Glomerular visceral epithelial cell (primary cell): Measurements from ENCODE around the gene IL11RA.

Experiments used
- DNase-seq: peaks from one replicate; pipeline ENCODE4 v3.0.0-alpha.2; 2016; ENCODE audit errors: extremely low spot score

The IL11RA gene

GRCh38 chr9:34654323-34655051 lies 2.5 kb downstream of the IL11RA start:
- no peak for DNase-seq

- DNase-seq, result no peak
Observed at GRCh38 chr9:34655394-34655793, 3.4 kb downstream of the IL11RA start.

- DNase-seq, result no peak
Observed at GRCh38 chr9:34656992-34657391, 5.0 kb downstream of the IL11RA start.

- no peak for DNase-seq
Observed at GRCh38 chr9:34658461-34658860, 6.5 kb downstream of the IL11RA start.

- peak; percentile 69 for DNase-seq
Observed at GRCh38 chr9:34659592-34660253, 7.7 kb downstream of the IL11RA start.

GRCh38 chr9:34662526-34663302 lies 10.7 kb downstream of the IL11RA start, which contains the start of gene CCL27:
CCL27 (minus strand) TSS chr9:34662657; CDS start chr9:34662633, 24 bp downstream.
- no peak for DNase-seq

- no peak for DNase-seq
Observed at GRCh38 chr9:34663303-34663605, 11.3 kb downstream of the IL11RA start.

GRCh38 chr9:34664281-34665066 lies 12.5 kb downstream of the IL11RA start:
- DNase-seq, result peak; percentile 82

- DNase-seq, result no peak
Observed at GRCh38 chr9:34665067-34665380, 13.0 kb downstream of the IL11RA start.

GRCh38 chr9:34665381-34666250 lies 13.6 kb downstream of the IL11RA start:
- DNase-seq, result peak; percentile 97

- DNase-seq, result no peak
Observed at GRCh38 chr9:34669809-34670562, 18.0 kb downstream of the IL11RA start.

GRCh38 chr9:34671307-34671706 lies 19.3 kb downstream of the IL11RA start:
- DNase-seq, result no peak

GRCh38 chr9:34674440-34674839 lies 22.5 kb downstream of the IL11RA start:
- DNase-seq, result no peak

GRCh38 chr9:34675048-34675714 lies 23.2 kb downstream of the IL11RA start:
- DNase-seq, result peak; percentile 47

- no peak for DNase-seq
Observed at GRCh38 chr9:34675869-34676268, 23.9 kb downstream of the IL11RA start.

GRCh38 chr9:34684145-34684544 lies 32.2 kb downstream of the IL11RA start:
- no peak for DNase-seq

- DNase-seq, result no peak
Observed at GRCh38 chr9:34684816-34685215, 32.8 kb downstream of the IL11RA start.

GRCh38 chr9:34685591-34685990 lies 33.6 kb downstream of the IL11RA start:
- DNase-seq, result no peak

GRCh38 chr9:34686231-34686630 lies 34.2 kb downstream of the IL11RA start:
- no peak for DNase-seq

- no peak for DNase-seq
Observed at GRCh38 chr9:34686732-34687131, 34.7 kb downstream of the IL11RA start.
